Liver (tissue), 3 donors: ENCODE data around the gene PPP1R10.

Source experiments
- EGR1 ChIP-seq, 2 donors: IDR thresholded peaks; 2 replicates each; pipeline ENCODE4 v1.6.1; 2016 to 2018; ENCODE audit warnings: antibody characterized with exemption in 2 of 2, low read depth in 2 of 2
- FOXA1 ChIP-seq: IDR thresholded peaks from 2 replicates; pipeline ENCODE4 v1.6.1; 2016; ENCODE audit warnings: antibody characterized with exemption
- GABPA ChIP-seq, 2 donors: IDR thresholded peaks in 1 of 2; conservative IDR thresholded peaks in 1 of 2; 2 replicates each; pipeline ENCODE4 v1.6.1; 2016; ENCODE audit warnings: antibody characterized with exemption in 2 of 2, mild to moderate bottlenecking in 1 of 2, moderate library complexity in 1 of 2
- HNF4A ChIP-seq, 2 donors: conservative IDR thresholded peaks; 2 replicates each; pipeline ENCODE4 v1.6.1; 2016; ENCODE audit warnings: antibody characterized with exemption in 2 of 2, mild to moderate bottlenecking in 2 of 2
- JUND ChIP-seq, 2 donors: IDR thresholded peaks; 2 replicates each; pipeline ENCODE4 v1.6.1; 2016; ENCODE audit warnings: antibody characterized with exemption in 2 of 2
- RAD21 ChIP-seq, 2 donors: IDR thresholded peaks; 2 replicates each; pipeline ENCODE4 v1.6.1; 2016; ENCODE audit warnings: antibody characterized with exemption in 2 of 2, mild to moderate bottlenecking in 2 of 2
- REST ChIP-seq: IDR thresholded peaks from 2 replicates; pipeline ENCODE4 v1.6.1; 2016; ENCODE audit warnings: antibody characterized with exemption, mild to moderate bottlenecking
- RXRA ChIP-seq, 2 donors: IDR thresholded peaks; 2 replicates each; pipeline ENCODE4 v1.6.1; 2017 to 2018; ENCODE audit warnings: antibody characterized with exemption in 2 of 2, mild to moderate bottlenecking in 1 of 2
- SP1 ChIP-seq: IDR thresholded peaks from 2 replicates; pipeline ENCODE4 v1.6.1; 2018; ENCODE audit warnings: antibody characterized with exemption, mild to moderate bottlenecking
- TAF1 ChIP-seq: conservative IDR thresholded peaks from 2 replicates; pipeline ENCODE4 v1.6.1; 2016; ENCODE audit warnings: antibody characterized with exemption, mild to moderate bottlenecking
- YY1 ChIP-seq: IDR thresholded peaks from 2 replicates; pipeline ENCODE4 v1.6.1; 2016; ENCODE audit warnings: antibody characterized with exemption, mild to moderate bottlenecking
- TF ChIP-seq, protein P1 (sequence below): fragments of 150-350 bp; IDR thresholded peaks from 2 replicates; pipeline ENCODE4 v1.5.1; 2017; ENCODE audit warnings: improper control_type of control experiment, low read depth, low read length; ENCODE audit not compliant: missing input control
- TF ChIP-seq, protein P2 (sequence below): IDR thresholded peaks from 2 replicates; pipeline ENCODE4 v1.6.1; 2016; ENCODE audit warnings: antibody characterized with exemption
- TF ChIP-seq, protein P3 (sequence below): IDR thresholded peaks from 2 replicates; pipeline ENCODE4 v1.6.1; 2016; ENCODE audit warnings: antibody characterized with exemption
- donor health status: healthy.
- donor health status: healthy.

DNA sequence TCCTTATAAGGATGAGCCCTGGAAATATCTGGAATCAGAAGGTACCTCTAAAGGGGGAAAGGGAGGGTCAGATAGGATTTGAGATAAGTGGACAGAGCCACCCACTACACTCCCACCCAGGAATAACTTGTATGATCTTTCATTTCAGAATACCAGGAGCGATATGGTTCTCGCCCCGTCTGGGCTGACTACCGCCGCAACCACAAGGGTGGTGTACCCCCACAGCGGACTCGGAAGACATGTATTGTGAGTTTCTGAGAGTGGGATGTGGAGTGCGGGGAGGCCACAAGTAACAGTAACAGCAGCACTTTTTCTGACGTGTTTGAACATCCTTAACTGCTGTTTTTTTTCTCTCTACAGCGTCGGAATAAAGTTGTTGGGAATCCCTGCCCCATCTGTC lies 2.5 kb upstream of the PPP1R10 start:
- TF ChIP-seq, protein P1, sequence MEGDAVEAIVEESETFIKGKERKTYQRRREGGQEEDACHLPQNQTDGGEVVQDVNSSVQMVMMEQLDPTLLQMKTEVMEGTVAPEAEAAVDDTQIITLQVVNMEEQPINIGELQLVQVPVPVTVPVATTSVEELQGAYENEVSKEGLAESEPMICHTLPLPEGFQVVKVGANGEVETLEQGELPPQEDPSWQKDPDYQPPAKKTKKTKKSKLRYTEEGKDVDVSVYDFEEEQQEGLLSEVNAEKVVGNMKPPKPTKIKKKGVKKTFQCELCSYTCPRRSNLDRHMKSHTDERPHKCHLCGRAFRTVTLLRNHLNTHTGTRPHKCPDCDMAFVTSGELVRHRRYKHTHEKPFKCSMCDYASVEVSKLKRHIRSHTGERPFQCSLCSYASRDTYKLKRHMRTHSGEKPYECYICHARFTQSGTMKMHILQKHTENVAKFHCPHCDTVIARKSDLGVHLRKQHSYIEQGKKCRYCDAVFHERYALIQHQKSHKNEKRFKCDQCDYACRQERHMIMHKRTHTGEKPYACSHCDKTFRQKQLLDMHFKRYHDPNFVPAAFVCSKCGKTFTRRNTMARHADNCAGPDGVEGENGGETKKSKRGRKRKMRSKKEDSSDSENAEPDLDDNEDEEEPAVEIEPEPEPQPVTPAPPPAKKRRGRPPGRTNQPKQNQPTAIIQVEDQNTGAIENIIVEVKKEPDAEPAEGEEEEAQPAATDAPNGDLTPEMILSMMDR = no peak
- TF ChIP-seq RAD21 (IDR thresholded peaks at IDR 0.05) (no peak), GABPA (IDR thresholded peaks at IDR 0.05 in 1 of 2, conservative IDR thresholded peaks at IDR 0.05 in 1 of 2) (no peak), RXRA (IDR thresholded peaks at IDR 0.05) (no peak), YY1 (no peak), TAF1 (no peak), JUND (IDR thresholded peaks at IDR 0.05) (no peak), EGR1 (IDR thresholded peaks at IDR 0.05; ENCODE audit: low read depth in 2 of 2) (no peak), SP1 (no peak), HNF4A (conservative IDR thresholded peaks at IDR 0.05) (no peak), FOXA1 (no peak), REST (no peak)
- TF ChIP-seq, protein P2, sequence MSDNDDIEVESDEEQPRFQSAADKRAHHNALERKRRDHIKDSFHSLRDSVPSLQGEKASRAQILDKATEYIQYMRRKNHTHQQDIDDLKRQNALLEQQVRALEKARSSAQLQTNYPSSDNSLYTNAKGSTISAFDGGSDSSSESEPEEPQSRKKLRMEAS = no peak
- TF ChIP-seq, protein P3, sequence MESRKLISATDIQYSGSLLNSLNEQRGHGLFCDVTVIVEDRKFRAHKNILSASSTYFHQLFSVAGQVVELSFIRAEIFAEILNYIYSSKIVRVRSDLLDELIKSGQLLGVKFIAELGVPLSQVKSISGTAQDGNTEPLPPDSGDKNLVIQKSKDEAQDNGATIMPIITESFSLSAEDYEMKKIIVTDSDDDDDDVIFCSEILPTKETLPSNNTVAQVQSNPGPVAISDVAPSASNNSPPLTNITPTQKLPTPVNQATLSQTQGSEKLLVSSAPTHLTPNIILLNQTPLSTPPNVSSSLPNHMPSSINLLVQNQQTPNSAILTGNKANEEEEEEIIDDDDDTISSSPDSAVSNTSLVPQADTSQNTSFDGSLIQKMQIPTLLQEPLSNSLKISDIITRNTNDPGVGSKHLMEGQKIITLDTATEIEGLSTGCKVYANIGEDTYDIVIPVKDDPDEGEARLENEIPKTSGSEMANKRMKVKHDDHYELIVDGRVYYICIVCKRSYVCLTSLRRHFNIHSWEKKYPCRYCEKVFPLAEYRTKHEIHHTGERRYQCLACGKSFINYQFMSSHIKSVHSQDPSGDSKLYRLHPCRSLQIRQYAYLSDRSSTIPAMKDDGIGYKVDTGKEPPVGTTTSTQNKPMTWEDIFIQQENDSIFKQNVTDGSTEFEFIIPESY = no peak
